ENCODE results near the gene FGF21. TPM values are rescaled to one million over a fixed set of nuclear protein-coding genes. Genes with fewer than 3 reads are reported as not detected.
A peak's percentile ranks its signal among the peaks of the same experiment; 100 is the strongest.
"Not testable (repeated sequence)": the region's sequence is repeated elsewhere in the genome, so short reads cannot be mapped to it uniquely, and the experiment has no call there.

Gene FGF21, protein sequence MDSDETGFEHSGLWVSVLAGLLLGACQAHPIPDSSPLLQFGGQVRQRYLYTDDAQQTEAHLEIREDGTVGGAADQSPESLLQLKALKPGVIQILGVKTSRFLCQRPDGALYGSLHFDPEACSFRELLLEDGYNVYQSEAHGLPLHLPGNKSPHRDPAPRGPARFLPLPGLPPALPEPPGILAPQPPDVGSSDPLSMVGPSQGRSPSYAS
- total RNA-seq: not detected

DNA sequence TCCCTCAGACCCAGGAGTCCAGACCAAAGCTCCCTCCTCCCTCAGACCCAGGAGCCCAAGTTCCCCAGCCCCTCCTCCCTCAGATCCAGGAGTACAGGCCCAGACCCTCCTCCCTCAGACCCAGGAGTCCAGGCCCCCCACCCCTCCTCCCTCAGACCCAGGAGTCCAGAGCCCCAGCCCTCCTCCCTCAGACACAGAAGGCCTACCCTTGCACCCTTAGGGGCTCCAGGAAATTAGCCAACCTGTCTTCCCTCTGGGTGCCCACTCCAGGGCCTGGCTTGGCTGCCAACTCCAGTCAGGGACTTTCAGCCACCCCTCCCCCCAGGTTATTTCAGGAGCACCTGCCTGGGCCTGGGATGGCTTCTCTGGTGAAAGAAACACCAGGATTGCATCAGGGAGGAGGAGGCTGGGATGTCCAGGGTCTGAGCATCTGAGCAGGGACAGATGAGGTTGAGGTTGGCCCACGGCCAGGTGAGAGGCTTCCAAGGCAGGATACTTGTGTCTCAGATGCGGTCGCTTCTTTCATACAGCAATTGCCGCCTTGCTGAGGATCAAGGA lies at the start of gene FGF21:
TSS of gene FGF21 (plus strand) at position 441 of the 558 bp plus-strand sequence. CDS start 713 bp downstream, outside the sequence.
- Histone ChIP-seq H3K4me1 (ENCODE audit: insufficient read depth, low read length) (peaks cover 17% of the 10 kb centered on the region), H3K4me3 (ENCODE audit: low read length) (no peak within 1 kb of the TSS), H3K9me3 (ENCODE audit: low read depth, low read length) (no peaks in the 10 kb centered on the region), H3K27me3 (ENCODE audit: insufficient read depth, low read length) (peaks cover 20% of the 10 kb centered on the region)

DNA sequence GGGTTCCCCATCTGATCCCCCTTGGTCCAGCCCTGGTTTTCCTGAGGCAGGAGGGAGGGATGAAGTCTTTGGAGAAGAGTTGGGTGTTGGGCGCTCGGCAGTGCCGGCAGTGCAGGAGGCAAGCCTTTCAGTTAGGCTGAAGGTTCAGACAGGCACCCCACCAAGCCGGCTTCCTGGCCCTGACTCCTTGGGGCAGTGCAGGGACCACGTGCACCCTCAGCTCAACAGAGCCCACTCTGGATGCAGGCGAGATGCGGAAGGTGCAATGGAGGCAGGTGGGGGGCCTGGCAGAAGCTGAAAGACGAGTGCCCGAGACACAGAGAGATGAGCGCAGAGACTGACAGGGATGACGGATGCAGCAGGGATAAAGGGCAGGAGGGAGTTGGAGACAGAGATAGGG lies 46.9 kb upstream of the FGF21 start:
- H3K4me3 ChIP-seq (ENCODE audit: low read length): no peak overlapping the region
- no peaks in the 10 kb centered on the region for H3K9me3 ChIP-seq (ENCODE audit: low read depth, low read length)
- no peaks in the 10 kb centered on the region for H3K27me3 ChIP-seq (ENCODE audit: insufficient read depth, low read length)
- peaks cover 6% of the 10 kb centered on the region for H3K4me1 ChIP-seq (ENCODE audit: insufficient read depth, low read length)

DNA sequence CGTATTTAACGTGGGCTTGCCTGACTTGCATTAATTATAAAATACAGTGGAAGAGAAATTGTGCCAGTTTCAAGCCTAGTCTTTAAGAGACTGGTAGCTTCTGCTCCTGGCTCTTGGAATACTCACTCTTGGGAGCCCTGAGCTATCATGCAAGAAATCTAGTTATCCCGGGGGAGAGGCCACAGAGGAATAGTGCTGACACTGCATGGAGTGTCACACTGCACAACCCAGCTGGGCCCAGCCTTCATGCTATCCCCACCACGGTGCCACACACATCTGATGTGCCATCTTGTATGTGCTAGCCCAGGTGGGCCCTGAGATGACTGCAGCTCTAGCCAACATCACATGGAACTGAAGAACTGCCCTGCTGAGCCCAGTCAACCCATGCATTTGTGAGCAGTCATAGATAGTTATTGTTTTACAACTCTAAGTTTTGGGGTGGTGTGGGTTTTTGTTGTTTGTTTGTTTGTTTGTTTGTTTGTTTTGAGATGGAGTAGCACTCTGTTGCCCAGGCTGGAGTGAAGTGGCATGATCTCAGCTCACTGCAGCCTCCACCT lies 44.1 kb upstream of the FGF21 start:
- H3K27me3 ChIP-seq (ENCODE audit: insufficient read depth, low read length): no peaks in the 10 kb centered on the region
- H3K4me3 ChIP-seq (ENCODE audit: low read length): no peak overlapping the region
- H3K4me1 ChIP-seq (ENCODE audit: insufficient read depth, low read length): peaks cover 18% of the 10 kb centered on the region
- no peaks in the 10 kb centered on the region for H3K9me3 ChIP-seq (ENCODE audit: low read depth, low read length)

DNA sequence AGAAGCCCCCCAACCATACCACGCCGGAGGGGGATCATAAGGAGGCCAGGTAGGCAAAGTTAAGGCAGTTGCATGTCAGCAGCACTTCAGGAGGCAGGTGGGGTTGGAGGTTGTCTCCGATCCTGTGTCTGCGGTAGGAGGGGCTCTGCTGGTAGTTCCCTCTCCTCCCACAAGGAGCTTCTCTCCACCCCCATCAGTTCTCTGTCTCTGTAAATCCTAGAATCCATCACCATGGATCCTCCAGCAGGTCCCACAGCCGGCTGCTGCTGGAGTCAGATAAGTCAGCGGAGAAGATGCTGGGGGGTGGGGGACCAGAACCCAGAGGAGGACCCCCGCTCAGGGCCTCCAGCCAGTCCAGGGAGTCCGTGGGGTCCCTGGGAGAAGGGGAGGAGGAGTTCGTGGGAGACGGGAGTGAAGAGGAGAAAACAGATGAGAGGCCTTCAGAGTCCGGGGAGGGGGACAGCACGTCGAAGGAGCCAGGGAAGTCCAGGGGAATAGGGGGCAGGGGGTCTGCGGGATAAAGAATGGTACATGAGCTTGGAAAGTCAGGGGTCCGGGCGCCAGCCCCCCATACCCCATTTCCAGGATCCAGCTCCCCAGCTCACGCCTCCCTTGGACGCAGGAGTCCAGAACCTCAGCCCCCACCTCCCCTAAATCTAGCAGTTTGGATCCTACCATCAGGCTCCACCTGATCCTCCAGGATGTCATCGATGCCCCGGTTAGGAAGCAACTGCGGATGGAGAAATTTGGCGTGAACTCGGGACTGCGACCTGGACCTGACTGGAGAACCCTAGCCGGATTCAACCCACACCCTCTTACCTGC lies 42.1 kb upstream of the FGF21 start:
- H3K4me3 ChIP-seq (ENCODE audit: low read length): peak overlapping the region; percentile 53
- H3K9me3 ChIP-seq (ENCODE audit: low read depth, low read length): no peaks in the 10 kb centered on the region
- peaks cover 18% of the 10 kb centered on the region for H3K4me1 ChIP-seq (ENCODE audit: insufficient read depth, low read length)
- H3K27me3 ChIP-seq (ENCODE audit: insufficient read depth, low read length): no peaks in the 10 kb centered on the region

DNA sequence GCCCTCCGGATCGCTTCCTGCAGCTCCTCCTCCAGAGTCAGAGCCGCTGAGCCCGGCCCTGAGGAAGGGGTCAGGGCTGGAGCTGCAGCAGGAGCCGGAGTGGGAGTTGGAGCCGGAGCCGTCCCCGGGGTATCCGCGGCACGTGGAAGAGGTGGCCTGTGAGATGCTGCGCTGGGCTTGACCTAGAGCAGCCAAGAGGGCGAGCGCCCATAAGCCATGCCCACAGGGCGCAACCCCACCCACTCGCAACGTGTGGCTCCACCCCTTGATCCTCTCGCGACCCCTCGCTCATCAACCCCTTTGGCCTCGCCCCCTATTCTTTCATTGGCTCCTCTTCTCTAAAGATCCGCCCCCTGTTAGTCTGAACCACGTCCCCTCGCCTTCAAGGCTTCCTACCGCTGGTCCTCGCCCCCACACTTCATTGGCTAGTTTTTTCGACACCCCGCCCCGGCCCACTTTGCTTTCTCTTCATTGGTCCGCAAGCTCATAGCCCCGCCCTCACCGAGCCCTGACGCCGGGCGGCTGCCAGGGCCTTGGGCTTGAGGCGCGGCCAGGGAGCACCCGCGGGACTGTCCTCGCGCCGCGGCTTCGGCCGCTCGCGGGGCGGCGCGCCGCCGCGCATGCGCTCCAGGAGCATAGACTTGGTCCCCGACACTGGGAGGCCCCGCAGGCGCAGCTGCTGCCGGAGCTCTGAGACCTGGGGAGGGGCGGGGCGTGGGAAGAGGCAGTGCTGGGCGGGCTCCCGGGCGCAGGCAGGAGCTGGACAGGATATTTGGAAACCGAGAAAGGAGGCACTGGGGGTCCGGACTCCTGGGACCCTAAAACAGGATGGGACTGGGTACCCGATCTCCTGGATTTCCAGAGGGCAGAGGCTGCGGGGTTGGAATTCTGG lies 41.2 kb upstream of the FGF21 start:
- H3K27me3 ChIP-seq (ENCODE audit: insufficient read depth, low read length): no peaks in the 10 kb centered on the region
- H3K4me1 ChIP-seq (ENCODE audit: insufficient read depth, low read length): peaks cover 18% of the 10 kb centered on the region
- peak overlapping the region; percentile 53 for H3K4me3 ChIP-seq (ENCODE audit: low read length)
- no peaks in the 10 kb centered on the region for H3K9me3 ChIP-seq (ENCODE audit: low read depth, low read length)

DNA sequence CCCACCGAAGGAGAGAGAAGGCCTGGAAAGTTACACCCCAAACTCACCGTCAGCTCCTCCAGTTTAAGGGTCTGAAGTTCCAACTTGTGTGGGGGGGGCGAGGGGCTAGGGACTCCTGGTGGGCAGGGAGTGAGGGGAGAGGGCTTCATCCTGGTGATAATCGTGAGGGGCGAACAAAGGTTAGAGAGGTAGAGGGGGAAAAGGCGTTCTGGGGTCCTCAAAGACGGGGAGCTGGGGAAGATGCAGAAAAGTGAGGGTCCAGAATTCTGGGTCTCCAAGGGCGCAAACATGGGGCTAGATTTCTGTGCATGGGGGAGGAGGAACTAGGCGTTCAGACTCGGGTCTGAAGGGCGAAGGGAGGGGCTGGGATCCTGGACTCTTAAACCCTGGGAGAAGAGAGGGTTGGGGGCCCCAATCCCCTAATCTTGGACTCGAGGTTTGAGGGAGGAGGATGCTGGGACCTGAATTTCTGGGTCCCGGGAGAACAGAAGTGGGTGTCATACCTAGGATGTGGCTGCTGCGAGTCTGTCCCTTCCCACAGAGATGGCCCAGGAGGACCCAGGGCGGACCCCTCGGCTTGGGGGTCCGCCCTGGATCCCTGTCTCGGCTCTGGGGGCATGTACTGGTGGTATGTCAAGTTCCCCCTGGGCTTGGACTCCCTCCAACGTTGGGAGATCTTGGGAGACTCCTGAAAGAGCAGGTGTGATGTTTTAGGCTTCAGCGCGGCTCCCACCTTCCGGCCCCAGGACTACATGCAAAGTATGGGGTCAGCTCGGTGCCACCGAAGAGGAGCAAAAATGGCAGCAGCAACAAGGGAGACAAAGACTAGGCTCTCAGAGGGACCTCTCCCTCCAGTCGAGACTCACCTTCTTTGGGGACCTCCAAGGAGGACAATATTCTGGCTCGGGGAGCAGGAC lies 40.3 kb upstream of the FGF21 start:
- no peaks in the 10 kb centered on the region for H3K9me3 ChIP-seq (ENCODE audit: low read depth, low read length)
- no peaks in the 10 kb centered on the region for H3K27me3 ChIP-seq (ENCODE audit: insufficient read depth, low read length)
- peaks cover 18% of the 10 kb centered on the region for H3K4me1 ChIP-seq (ENCODE audit: insufficient read depth, low read length)
- H3K4me3 ChIP-seq (ENCODE audit: low read length): peak overlapping the region; percentile 53

DNA sequence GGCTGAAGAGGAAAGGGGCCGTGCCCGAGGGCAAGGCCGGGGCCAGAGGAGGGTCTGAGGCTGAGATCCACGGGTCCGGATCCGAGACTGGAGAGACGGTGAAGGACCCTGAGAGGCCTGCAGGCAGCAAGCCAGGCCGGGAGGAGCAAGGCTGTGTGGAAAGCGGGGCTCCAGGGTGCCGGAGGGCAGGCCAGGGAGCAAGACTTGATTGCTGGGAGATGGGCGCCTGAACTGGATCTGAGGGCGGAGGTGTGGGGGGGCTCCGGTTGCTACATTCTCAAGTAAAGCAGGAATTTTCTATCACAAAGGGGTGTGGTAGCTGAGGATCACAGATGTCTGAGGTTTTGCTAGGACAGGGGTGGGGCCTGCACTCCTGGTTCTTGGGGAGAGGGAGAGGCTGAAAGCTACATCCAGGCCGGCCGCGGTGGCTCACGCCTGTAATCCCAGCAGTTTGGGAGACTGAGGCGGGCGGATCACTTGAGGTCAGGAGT lies 39.6 kb upstream of the FGF21 start:
- Histone ChIP-seq H3K4me3 (ENCODE audit: low read length) (no peak overlapping the region), H3K9me3 (ENCODE audit: low read depth, low read length) (no peaks in the 10 kb centered on the region), H3K4me1 (ENCODE audit: insufficient read depth, low read length) (peaks cover 18% of the 10 kb centered on the region), H3K27me3 (ENCODE audit: insufficient read depth, low read length) (no peaks in the 10 kb centered on the region)

DNA sequence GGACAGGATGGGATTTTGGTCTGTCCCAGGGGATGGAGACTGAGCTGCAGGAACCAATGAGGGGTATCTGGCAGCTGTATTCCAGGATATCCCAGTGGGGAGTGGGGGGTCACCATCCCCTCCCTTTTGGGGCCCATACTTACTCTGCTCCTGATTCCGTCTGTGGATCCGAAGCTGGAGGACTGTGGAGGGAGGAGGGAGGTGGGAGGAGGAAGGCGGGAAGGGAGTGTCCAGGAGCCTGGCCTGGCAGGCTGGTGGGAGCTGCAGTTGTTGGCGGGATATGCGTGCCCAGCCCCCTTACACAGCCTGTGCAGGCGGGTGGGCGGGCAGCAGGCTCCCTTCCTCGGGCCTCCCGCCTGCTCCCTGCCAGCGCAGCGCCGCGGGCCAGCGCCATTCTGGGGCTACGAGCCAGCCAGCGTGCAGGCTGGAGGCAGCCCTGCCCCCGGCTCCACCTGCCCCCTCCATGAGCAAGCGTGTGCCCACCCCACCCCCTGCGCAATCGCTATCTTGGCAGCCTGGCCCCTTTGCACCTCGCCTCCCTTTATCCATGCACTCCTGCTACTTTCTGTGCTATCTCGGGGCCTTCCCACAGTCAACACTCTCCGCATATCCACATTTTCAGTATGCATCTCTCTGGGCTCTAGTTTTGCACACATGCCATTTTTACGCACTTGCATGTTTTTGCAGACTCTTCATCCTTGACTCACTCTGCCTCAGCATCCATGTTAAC lies 38.6 kb upstream of the FGF21 start:
- Histone ChIP-seq H3K27me3 (ENCODE audit: insufficient read depth, low read length) (no peaks in the 10 kb centered on the region), H3K4me3 (ENCODE audit: low read length) (no peak overlapping the region), H3K9me3 (ENCODE audit: low read depth, low read length) (no peaks in the 10 kb centered on the region), H3K4me1 (ENCODE audit: insufficient read depth, low read length) (peaks cover 26% of the 10 kb centered on the region)

DNA sequence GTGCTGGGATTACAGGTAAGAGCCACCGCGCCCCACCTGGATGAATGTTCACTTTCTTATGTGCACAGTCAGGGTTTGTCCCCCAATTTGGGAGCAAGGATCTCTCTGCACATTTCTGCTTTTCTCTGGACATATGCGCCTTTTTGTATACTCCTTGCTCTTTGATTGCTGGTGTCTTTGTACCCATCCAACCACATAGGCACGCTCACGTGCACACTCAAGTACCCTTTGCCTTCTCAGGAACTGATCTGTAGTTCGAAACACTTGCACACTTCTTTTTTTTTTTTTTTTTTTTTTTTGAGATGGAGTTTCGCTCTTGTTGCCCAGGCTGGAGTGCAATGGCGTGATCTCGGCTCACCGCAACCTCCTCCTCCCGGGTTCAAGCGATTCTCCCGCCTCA lies 37.2 kb upstream of the FGF21 start:
- not testable (repeated sequence) for H3K27me3 ChIP-seq (ENCODE audit: insufficient read depth, low read length); H3K9me3 ChIP-seq (ENCODE audit: low read depth, low read length); H3K4me3 ChIP-seq (ENCODE audit: low read length)
- peaks cover 24% of the 10 kb centered on the region for H3K4me1 ChIP-seq (ENCODE audit: insufficient read depth, low read length)

DNA sequence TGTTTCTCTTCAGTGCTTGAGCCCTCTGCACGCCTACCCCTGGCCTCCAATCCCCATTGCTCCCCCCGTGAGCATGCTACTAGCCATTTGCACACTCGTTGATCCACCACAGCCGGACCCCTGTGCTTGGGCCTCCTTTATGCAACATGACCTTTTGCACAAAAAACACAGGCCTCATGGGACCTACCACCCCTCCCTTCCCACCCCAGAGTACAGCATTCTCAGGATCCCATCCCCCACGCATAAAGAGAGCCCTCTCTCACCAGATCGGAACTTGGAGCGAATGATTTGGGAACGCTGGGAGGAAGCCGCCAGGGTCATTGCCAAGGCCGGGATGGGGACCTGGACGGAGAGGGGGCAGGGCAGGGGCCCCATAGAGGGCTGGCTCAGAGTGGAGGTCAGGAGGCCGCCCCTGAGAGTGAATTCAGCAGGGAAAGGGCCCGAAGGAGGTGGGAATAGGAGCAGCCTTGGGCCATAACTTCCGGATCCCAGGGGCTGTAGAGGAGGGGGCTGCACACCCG lies 36.6 kb upstream of the FGF21 start:
- H3K27me3 ChIP-seq (ENCODE audit: insufficient read depth, low read length): no peaks in the 10 kb centered on the region
- H3K4me3 ChIP-seq (ENCODE audit: low read length): no peak overlapping the region
- no peaks in the 10 kb centered on the region for H3K9me3 ChIP-seq (ENCODE audit: low read depth, low read length)
- peaks cover 18% of the 10 kb centered on the region for H3K4me1 ChIP-seq (ENCODE audit: insufficient read depth, low read length)

DNA sequence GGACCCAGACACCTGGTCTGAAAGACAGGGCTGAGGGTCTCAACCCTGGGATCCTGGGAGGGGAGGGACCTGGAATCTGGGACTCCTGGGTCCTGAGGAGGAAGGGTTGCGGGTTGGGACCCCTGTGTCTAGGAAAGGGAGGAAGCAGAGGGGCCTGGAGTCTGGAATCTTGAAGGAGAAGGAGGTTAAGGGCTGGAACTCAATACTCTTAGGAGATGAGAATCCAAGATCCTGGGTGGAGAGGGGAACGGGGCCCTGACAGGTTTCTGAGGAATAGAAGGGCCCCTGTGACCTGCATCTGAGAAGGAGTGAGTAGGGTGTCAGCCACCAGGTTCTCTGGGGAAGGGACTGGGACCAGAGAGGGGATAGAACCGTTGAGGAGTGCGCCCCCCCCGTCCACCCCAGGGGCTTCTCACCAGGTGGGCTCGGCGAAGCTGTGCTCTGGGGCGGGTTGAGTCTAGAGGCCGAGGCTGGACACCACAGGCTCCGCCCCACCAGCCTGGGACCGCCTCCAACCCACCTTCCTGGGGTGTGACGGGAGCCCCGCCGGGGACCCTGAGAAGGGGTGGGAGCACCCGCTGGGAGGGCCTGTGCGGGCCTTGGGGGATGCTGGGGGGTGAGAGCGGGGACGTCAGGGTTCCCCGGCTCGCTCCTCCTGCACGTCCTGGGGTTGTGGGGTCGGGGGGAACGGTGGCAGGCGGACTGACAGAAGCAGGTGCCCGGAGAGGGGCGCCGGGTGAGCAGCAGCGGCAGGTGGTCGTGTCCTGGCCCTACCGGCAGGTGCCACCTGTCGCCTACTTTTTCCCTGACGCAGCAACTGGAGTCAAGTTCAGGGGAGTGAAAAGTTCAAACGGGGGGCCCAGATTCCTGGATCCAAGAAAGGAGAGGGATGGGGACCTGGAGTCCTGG lies 35.8 kb upstream of the FGF21 start, which contains the start of gene MAMSTR:
TSS of gene MAMSTR (minus strand) at position 463 of the 909 bp plus-strand sequence. CDS start 694 bp downstream, outside the sequence.
- Histone ChIP-seq H3K27me3 (ENCODE audit: insufficient read depth, low read length) (no peaks in the 10 kb centered on the region), H3K4me3 (ENCODE audit: low read length) (peak within 1 kb of the TSS; percentile 45), H3K9me3 (ENCODE audit: low read depth, low read length) (no peaks in the 10 kb centered on the region), H3K4me1 (ENCODE audit: insufficient read depth, low read length) (peaks cover 16% of the 10 kb centered on the region)

DNA sequence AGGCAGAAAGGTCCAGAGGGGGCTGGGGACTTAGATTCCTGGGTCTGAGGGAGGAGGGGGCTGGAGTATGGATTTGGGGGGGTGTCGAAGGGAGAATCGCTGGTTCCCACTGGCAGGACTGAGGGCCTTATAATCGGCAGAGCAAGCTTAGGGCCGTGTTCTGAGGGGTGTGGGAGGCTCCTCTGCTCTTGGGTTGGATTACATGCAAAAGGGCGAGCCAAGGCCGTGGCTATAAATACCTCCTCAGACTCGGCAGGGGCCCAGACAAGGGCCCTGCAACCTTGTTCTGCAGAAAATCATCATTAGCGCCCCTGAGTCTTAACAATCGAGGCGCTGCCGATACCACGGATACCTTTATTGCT lies 35.1 kb upstream of the FGF21 start:
- Histone ChIP-seq H3K27me3 (ENCODE audit: insufficient read depth, low read length) (no peaks in the 10 kb centered on the region), H3K4me1 (ENCODE audit: insufficient read depth, low read length) (peaks cover 12% of the 10 kb centered on the region), H3K4me3 (ENCODE audit: low read length) (no peak overlapping the region), H3K9me3 (ENCODE audit: low read depth, low read length) (no peaks in the 10 kb centered on the region)

Data from mononuclear cell (primary cell).